Measurements from ENCODE around the gene KHDC4.

Gene KHDC4

DNA sequence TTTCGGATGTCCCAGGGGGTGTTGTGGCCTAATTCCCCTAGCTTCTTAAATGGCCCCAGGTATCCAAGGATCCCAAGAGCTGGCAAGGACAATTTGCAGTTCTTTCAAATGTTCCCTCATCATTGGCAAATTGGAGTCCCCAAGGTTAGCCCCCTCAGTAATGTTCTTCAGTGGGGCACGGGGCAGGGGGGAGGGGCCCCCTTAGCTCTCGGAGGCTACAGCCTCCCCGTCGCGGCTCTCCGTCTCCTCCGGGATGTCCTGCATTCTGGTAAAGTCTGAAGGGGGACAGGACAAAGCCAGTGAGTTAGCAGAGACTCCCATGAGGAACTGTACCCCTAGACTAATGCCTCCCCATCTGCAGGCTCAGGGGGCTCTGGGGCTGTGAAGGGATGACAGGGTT, 13.5 kb upstream of the KHDC4 start:
- TF ChIP-seq, protein P1, sequence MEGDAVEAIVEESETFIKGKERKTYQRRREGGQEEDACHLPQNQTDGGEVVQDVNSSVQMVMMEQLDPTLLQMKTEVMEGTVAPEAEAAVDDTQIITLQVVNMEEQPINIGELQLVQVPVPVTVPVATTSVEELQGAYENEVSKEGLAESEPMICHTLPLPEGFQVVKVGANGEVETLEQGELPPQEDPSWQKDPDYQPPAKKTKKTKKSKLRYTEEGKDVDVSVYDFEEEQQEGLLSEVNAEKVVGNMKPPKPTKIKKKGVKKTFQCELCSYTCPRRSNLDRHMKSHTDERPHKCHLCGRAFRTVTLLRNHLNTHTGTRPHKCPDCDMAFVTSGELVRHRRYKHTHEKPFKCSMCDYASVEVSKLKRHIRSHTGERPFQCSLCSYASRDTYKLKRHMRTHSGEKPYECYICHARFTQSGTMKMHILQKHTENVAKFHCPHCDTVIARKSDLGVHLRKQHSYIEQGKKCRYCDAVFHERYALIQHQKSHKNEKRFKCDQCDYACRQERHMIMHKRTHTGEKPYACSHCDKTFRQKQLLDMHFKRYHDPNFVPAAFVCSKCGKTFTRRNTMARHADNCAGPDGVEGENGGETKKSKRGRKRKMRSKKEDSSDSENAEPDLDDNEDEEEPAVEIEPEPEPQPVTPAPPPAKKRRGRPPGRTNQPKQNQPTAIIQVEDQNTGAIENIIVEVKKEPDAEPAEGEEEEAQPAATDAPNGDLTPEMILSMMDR (IDR thresholded peaks at IDR 0.05; ENCODE audit: control insufficient read depth, extremely low read depth, insufficient read depth): no peak
- no peak for DNase-seq (ENCODE audit: low read depth)
- H3K4me3 ChIP-seq (ENCODE audit: low read depth, low read length): no peak overlapping the region

DNA sequence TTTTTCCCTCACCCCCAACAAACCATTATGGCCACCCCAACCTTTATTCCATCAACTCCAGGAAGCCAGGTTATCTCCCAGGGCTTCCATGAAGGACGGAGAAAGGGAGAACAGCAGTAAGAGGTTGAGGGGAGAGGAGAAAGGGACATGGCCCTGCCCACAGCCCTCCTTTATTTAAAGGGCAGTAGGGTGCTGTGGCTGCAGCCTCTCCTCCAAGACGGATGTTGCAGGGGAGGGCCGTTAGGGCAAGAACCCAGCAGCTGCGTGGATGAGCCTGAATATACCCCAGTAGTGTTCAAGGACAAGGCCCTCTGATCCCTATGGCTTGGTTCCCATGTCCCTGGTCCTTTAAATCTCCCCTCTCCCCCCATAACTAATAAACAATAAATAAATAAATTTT, 13.1 kb upstream of the KHDC4 start:
- H3K4me3 ChIP-seq (ENCODE audit: low read depth, low read length): no peak overlapping the region
- DNase-seq (ENCODE audit: low read depth): no peak
- TF ChIP-seq, protein P1 (IDR thresholded peaks at IDR 0.05; ENCODE audit: control insufficient read depth, extremely low read depth, insufficient read depth): no peak

- DNase-seq (ENCODE audit: low read depth): no peak
- no peak overlapping the region for H3K4me3 ChIP-seq (ENCODE audit: low read depth, low read length)
- TF ChIP-seq, protein P1 (IDR thresholded peaks at IDR 0.05; ENCODE audit: control insufficient read depth, extremely low read depth, insufficient read depth): no peak
These were observed 12.5 kb upstream of the KHDC4 start for GRCh38 chr1:155946633-155947219.

GRCh38 chr1:155944444-155944799, 10.2 kb upstream of the KHDC4 start:
- TF ChIP-seq, protein P1 (IDR thresholded peaks at IDR 0.05; ENCODE audit: control insufficient read depth, extremely low read depth, insufficient read depth): no peak
- no peak for DNase-seq (ENCODE audit: low read depth)
- H3K4me3 ChIP-seq (ENCODE audit: low read depth, low read length): no peak overlapping the region

- no peak overlapping the region for H3K4me3 ChIP-seq (ENCODE audit: low read depth, low read length)
- no peak for DNase-seq (ENCODE audit: low read depth)
- TF ChIP-seq, protein P1 (IDR thresholded peaks at IDR 0.05; ENCODE audit: control insufficient read depth, extremely low read depth, insufficient read depth): no peak
These were observed 8.4 kb upstream of the KHDC4 start for GRCh38 chr1:155942578-155943141.

- H3K4me3 ChIP-seq (ENCODE audit: low read depth, low read length): no peak overlapping the region
- no peak for DNase-seq (ENCODE audit: low read depth)
- TF ChIP-seq, protein P1 (IDR thresholded peaks at IDR 0.05; ENCODE audit: control insufficient read depth, extremely low read depth, insufficient read depth): no peak
These were observed 7.8 kb upstream of the KHDC4 start for GRCh38 chr1:155941845-155942531.

All from LNCaP clone FGC (cell line).